OCI-M2 (cell line): ENCODE measurements around the gene FUNDC1.
"Not testable (repeated sequence)": the region's sequence is repeated elsewhere in the genome, so short reads cannot be mapped to it uniquely, and the experiment has no call there.

ENCODE experiments used
- DNase-seq: peaks from one replicate; lab custom pipeline; 2025; ENCODE audit not compliant: unreplicated experiment; lab: John Stamatoyannopoulos, UW

FUNDC1 gene, protein sequence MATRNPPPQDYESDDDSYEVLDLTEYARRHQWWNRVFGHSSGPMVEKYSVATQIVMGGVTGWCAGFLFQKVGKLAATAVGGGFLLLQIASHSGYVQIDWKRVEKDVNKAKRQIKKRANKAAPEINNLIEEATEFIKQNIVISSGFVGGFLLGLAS

GRCh38 chrX:44542567-44543325 is at the start of gene FUNDC1:
TSS of gene FUNDC1 (minus strand) at chrX:44542859. CDS start at chrX:44542832, 27 bp downstream.
- DNase-seq: peak; percentile 59

DNA sequence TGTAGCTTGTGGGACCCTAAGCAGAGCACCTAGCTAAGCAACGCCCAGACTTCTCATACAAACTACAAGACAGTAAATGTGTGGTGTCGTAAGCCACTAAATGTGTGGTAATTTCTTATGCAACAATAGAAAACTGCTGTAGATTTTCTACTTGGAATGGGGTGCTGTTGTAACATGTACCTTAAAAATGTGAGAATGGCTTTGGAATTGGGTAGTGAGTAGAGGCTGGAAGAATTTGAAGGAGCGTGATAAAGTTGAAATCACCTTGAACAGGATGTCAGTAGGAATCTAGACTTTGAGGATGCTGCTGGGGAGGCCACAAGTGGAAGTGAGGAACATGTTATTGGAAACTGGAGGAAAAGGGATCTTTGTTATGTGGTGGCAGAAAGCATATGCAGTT is 43.2 kb upstream of the FUNDC1 start:
- DNase-seq: no peak

- DNase-seq: no peak
Measured at GRCh38 chrX:44580466-44580865, 37.8 kb upstream of the FUNDC1 start.

GRCh38 chrX:44572340-44572938 is 29.8 kb upstream of the FUNDC1 start:
- DNase-seq: no peak

DNA sequence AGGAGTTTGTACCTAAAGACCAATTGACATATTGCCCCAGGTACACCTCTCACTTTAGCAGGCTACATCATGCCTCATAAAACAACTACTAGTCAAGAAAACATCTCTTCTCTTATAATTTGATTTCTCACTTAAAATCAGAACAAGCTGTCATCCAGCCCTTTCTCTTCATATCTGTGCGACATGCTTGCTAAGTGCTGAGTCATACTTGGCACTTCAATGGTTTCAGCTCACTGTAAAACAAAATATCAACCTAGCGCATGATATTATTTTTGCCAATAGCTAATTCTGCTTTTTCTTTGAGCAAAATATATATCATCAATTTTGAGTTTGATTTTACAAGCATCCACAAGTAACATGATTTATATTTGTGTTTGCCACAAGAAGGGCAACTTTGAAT is 27.9 kb upstream of the FUNDC1 start:
- DNase-seq: no peak

GRCh38 chrX:44569122-44569521 is 26.5 kb upstream of the FUNDC1 start:
- DNase-seq: no peak

- DNase-seq: no peak
Measured at GRCh38 chrX:44568196-44568595, 25.5 kb upstream of the FUNDC1 start.

- DNase-seq: not testable (repeated sequence)
Measured at GRCh38 chrX:44561896-44562295, 19.2 kb upstream of the FUNDC1 start.

- no peak for DNase-seq
Measured at GRCh38 chrX:44550563-44550962, 7.9 kb upstream of the FUNDC1 start.

DNA sequence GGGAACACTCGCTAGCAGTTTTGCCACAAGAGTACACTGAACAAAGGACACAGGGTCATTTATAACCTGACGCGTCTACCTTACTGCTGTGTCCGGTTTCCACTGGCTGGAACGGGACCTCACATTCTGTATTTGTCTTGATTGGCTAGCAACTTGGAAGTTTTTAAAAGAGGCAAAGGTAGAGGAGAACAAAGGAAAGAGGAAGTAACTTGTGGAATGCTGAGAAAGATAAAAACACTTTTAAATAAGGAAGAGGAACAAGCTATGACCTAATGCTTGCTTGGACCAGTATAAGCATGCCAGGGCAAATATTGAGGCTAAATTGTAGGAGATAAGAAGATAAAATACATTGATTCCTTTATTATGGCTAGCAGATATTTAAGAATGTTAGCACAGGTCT is 2.8 kb upstream of the FUNDC1 start:
- DNase-seq: not testable (repeated sequence)

GRCh38 chrX:44544036-44544435 is 1.4 kb upstream of the FUNDC1 start:
- no peak for DNase-seq

DNA sequence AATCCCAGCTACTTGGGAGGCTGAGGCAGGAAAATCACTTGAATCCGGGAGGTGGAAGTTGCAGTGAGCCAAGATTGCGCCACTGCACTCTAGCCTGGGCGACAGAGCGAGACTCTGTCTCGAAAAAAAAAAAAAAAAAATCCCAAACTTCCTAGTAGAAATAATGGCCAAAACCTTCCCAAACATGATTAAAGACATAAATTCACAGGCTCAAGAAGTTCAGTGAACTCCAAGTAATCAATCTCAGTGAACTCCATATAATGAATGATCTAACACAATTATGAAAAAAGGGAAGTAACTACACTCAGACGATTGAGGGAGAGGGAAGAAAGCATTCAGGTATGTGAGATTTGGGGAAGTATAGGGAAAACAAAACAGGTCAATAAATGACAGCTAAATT is 6.5 kb downstream of the FUNDC1 start:
- no peak for DNase-seq

DNA sequence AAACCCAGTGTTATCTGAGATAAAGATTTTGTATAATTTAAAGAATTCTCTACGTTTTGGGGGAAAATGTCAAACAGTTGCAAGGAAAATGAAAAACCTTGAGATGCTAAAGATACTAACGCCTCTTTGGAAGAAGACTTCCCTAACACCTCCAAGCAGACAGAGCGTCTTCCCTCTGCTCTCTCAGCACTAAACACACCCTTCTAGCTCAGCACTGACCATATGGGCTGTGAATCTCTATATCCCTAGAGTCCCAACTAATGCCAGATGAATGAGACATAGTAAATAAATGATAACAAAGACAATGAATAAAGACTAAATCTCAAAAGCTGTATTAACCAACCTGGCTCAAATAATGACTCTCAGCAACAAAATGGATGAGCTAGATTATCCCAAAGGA is 13.3 kb downstream of the FUNDC1 start:
- DNase-seq: no peak

- no peak for DNase-seq
Measured at GRCh38 chrX:44514272-44514671, 28.4 kb downstream of the FUNDC1 start.

- no peak for DNase-seq
Measured at GRCh38 chrX:44507292-44507691, 35.4 kb downstream of the FUNDC1 start.

- no peak for DNase-seq
Measured at GRCh38 chrX:44506678-44507077, 36.0 kb downstream of the FUNDC1 start.

- DNase-seq: no peak
Measured at GRCh38 chrX:44503560-44503959, 39.1 kb downstream of the FUNDC1 start.

GRCh38 chrX:44495091-44495490 is 47.6 kb downstream of the FUNDC1 start:
- DNase-seq: no peak

GRCh38 chrX:44494357-44494756 is 48.3 kb downstream of the FUNDC1 start:
- no peak for DNase-seq

- DNase-seq: no peak
Measured at GRCh38 chrX:44489515-44489914, 53.1 kb downstream of the FUNDC1 start.

DNA sequence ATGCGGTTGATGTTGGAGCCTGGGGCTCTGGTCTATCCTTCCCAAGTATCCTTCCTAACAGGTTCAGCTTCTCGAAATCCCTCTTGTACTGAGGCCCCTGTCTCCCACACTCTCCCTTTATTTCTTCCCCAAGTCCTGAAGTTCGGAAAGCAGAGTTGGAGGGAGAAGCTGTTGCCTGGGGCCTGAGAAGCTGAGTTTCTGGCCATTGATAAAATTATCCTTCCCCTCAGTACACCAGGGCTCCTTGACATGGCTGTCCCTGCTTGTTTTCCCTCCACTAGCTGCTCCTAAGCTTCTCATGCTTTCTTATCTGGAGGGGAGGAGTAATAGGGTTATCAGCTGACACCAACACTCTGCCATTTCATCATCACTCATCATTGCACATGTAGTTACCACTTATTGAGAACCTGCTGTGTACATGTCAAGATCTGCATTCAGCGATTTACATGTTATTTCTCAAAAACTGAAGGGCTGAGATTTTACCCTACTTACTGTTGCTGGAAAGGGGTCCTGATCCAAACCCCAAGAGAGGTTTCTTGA is 58.0 kb downstream of the FUNDC1 start:
- DNase-seq: no peak

GRCh38 chrX:44483965-44484606 is 58.6 kb downstream of the FUNDC1 start:
- no peak for DNase-seq
